HUES6 (cell line): ENCODE measurements around the gene PLCB2.

ENCODE experiments used
- H3K27ac ChIP-seq: 2 replicates; pipeline ENCODE4 v1.7.0; 2013; ENCODE audit warnings: low read depth, mild to moderate bottlenecking, low read length, inconsistent platforms
- H3K27me3 ChIP-seq: 2 replicates; pipeline ENCODE4 v1.6.1; 2013; ENCODE audit warnings: low read length; ENCODE audit not compliant: control insufficient read depth, insufficient read depth
- H3K36me3 ChIP-seq: 2 replicates; pipeline ENCODE4 v1.6.1; 2013; ENCODE audit warnings: low read length; ENCODE audit not compliant: control insufficient read depth, insufficient read depth
- H3K4me1 ChIP-seq: 2 replicates; pipeline ENCODE4 v1.6.1; 2013; ENCODE audit warnings: low read length; ENCODE audit not compliant: control insufficient read depth, insufficient read depth
- H3K4me3 ChIP-seq: 2 replicates; pipeline ENCODE4 v1.5.1; 2013; ENCODE audit warnings: low read depth, low read length
- H3K9ac ChIP-seq: one replicate; pipeline ENCODE4 v1.6.1; 2013; ENCODE audit warnings: mild to moderate bottlenecking, low read length
- H3K9me3 ChIP-seq: 2 replicates; pipeline ENCODE4 v1.6.1; 2013; ENCODE audit warnings: low read depth, low read length; ENCODE audit not compliant: control insufficient read depth, insufficient read depth

Gene PLCB2

GRCh38 chr15:40332113-40332781 is 24.5 kb upstream of the PLCB2 start:
- H3K4me1 ChIP-seq: peaks cover 32% of the 10 kb centered on the region

GRCh38 chr15:40331637-40332036 is 23.9 kb upstream of the PLCB2 start:
- Histone ChIP-seq H3K9ac (no peak overlapping the region), H3K27ac (no peak overlapping the region), H3K4me1 (peaks cover 35% of the 10 kb centered on the region)

More at GRCh38 chr15:40332113-40332781, 24.5 kb upstream of the PLCB2 start:
- H3K27ac ChIP-seq: no peak overlapping the region
- H3K36me3 ChIP-seq: no peaks in the 10 kb centered on the region
- no peaks in the 10 kb centered on the region for H3K9me3 ChIP-seq
- H3K4me3 ChIP-seq: no peak overlapping the region
- H3K9ac ChIP-seq: no peak overlapping the region
- H3K27me3 ChIP-seq: no peaks in the 10 kb centered on the region

GRCh38 chr15:40331026-40331425 is 23.3 kb upstream of the PLCB2 start:
- Histone ChIP-seq H3K27me3 (0 out of 2 replicates have a peak, but pooled peaks cover under 1% of the 10 kb centered on the region), H3K27ac (no peak overlapping the region), H3K36me3 (0 out of 2 replicates have a peak, but pooled peaks cover 5% of the 10 kb centered on the region), H3K9ac (no peak overlapping the region), H3K4me3 (no peak overlapping the region), H3K4me1 (peaks cover 37% of the 10 kb centered on the region), H3K9me3 (no peaks in the 10 kb centered on the region)

More at GRCh38 chr15:40331637-40332036, 23.9 kb upstream of the PLCB2 start:
- H3K4me3 ChIP-seq: no peak overlapping the region
- no peaks in the 10 kb centered on the region for H3K9me3 ChIP-seq
- H3K36me3 ChIP-seq: 0 out of 2 replicates have a peak, but pooled peaks cover 4% of the 10 kb centered on the region
- H3K27me3 ChIP-seq: no peaks in the 10 kb centered on the region

- Histone ChIP-seq H3K4me3 (no peak overlapping the region), H3K27me3 (peaks cover 6% of the 10 kb centered on the region), H3K27ac (no peak overlapping the region), H3K9ac (no peak overlapping the region), H3K4me1 (peaks cover 43% of the 10 kb centered on the region), H3K9me3 (no peaks in the 10 kb centered on the region), H3K36me3 (0 out of 2 replicates have a peak, but pooled peaks cover 5% of the 10 kb centered on the region)
Observed at GRCh38 chr15:40330368-40330836, 22.7 kb upstream of the PLCB2 start.

- Histone ChIP-seq H3K36me3 (0 out of 2 replicates have a peak, but pooled peaks cover 5% of the 10 kb centered on the region), H3K4me3 (no peak overlapping the region), H3K4me1 (peaks cover 49% of the 10 kb centered on the region), H3K9me3 (no peaks in the 10 kb centered on the region), H3K27me3 (peaks cover 12% of the 10 kb centered on the region), H3K27ac (no peak overlapping the region), H3K9ac (no peak overlapping the region)
Observed at GRCh38 chr15:40329804-40330203, 22.1 kb upstream of the PLCB2 start.

GRCh38 chr15:40328751-40329150 is 21.0 kb upstream of the PLCB2 start:
- H3K4me1 ChIP-seq: peaks cover 41% of the 10 kb centered on the region
- H3K9ac ChIP-seq: no peak overlapping the region
- no peak overlapping the region for H3K4me3 ChIP-seq
- H3K27me3 ChIP-seq: peaks cover 14% of the 10 kb centered on the region
- no peak overlapping the region for H3K27ac ChIP-seq
- H3K9me3 ChIP-seq: no peaks in the 10 kb centered on the region
- 0 out of 2 replicates have a peak, but pooled peaks cover 5% of the 10 kb centered on the region for H3K36me3 ChIP-seq

- Histone ChIP-seq H3K9ac (no peak overlapping the region), H3K9me3 (no peaks in the 10 kb centered on the region), H3K27ac (peak overlapping the region; percentile 43; the same call in 1 of the 2 replicates)
Observed at GRCh38 chr15:40328176-40328575, 20.4 kb upstream of the PLCB2 start.

GRCh38 chr15:40327457-40327856 is 19.7 kb upstream of the PLCB2 start:
- 0 out of 2 replicates have a peak, but pooled peaks cover 5% of the 10 kb centered on the region for H3K36me3 ChIP-seq
- peak overlapping the region; percentile 11; the same call in 1 of the 2 replicates for H3K27ac ChIP-seq
- peaks cover 20% of the 10 kb centered on the region for H3K27me3 ChIP-seq
- peak overlapping the region; percentile 7; the same call in 1 of the 2 replicates for H3K4me3 ChIP-seq
- no peaks in the 10 kb centered on the region for H3K9me3 ChIP-seq
- peaks cover 45% of the 10 kb centered on the region for H3K4me1 ChIP-seq
- no peak overlapping the region for H3K9ac ChIP-seq

More at GRCh38 chr15:40328176-40328575, 20.4 kb upstream of the PLCB2 start:
- H3K4me3 ChIP-seq: no peak overlapping the region
- H3K36me3 ChIP-seq: 0 out of 2 replicates have a peak, but pooled peaks cover 5% of the 10 kb centered on the region
- H3K4me1 ChIP-seq: peaks cover 39% of the 10 kb centered on the region
- H3K27me3 ChIP-seq: peaks cover 14% of the 10 kb centered on the region

- no peak overlapping the region for H3K27ac ChIP-seq
- no peak overlapping the region for H3K4me3 ChIP-seq
Observed at GRCh38 chr15:40325700-40326099, 18.0 kb upstream of the PLCB2 start.

GRCh38 chr15:40325188-40325587 is 17.5 kb upstream of the PLCB2 start:
- Histone ChIP-seq H3K36me3 (0 out of 2 replicates have a peak, but pooled peaks cover 5% of the 10 kb centered on the region), H3K4me1 (peaks cover 54% of the 10 kb centered on the region), H3K9me3 (no peaks in the 10 kb centered on the region), H3K4me3 (peak overlapping the region; percentile 72), H3K27me3 (peaks cover 32% of the 10 kb centered on the region), H3K9ac (no peak overlapping the region), H3K27ac (no peak overlapping the region)

More at GRCh38 chr15:40325700-40326099, 18.0 kb upstream of the PLCB2 start:
- H3K4me1 ChIP-seq: peaks cover 51% of the 10 kb centered on the region
- no peak overlapping the region for H3K9ac ChIP-seq
- 0 out of 2 replicates have a peak, but pooled peaks cover 5% of the 10 kb centered on the region for H3K36me3 ChIP-seq
- no peaks in the 10 kb centered on the region for H3K9me3 ChIP-seq
- H3K27me3 ChIP-seq: peaks cover 32% of the 10 kb centered on the region
